Neural crest cell (in vitro differentiated cells): Measurements from ENCODE around the gene TXLNA. TPM values are rescaled to one million over a fixed set of nuclear protein-coding genes. Genes with fewer than 3 reads are reported as not detected.
"Not testable (repeated sequence)": the region's sequence is repeated elsewhere in the genome, so short reads cannot be mapped to it uniquely, and the experiment has no call there.

Experiments
- DNase-seq: peaks from one replicate; pipeline ENCODE4 v3.0.0; 2021; ENCODE audit warnings: low read depth, mixed read lengths, low spot score
- H3K27ac Mint-ChIP-seq: one replicate; pipeline ENCODE4 v1.8.0; 2021; ENCODE audit warnings: mild to moderate bottlenecking, mixed read lengths; ENCODE audit not compliant: unreplicated experiment
- H3K27me3 Mint-ChIP-seq: 2 replicates; pipeline ENCODE4 v1.8.0; 2021; ENCODE audit warnings: low read depth, mild to moderate bottlenecking, mixed read lengths
- H3K36me3 Mint-ChIP-seq: 2 replicates; pipeline ENCODE4 v1.8.0; 2021; ENCODE audit warnings: low read depth, mild to moderate bottlenecking, mixed read lengths
- H3K4me1 Mint-ChIP-seq: 2 replicates; pipeline ENCODE4 v1.8.0; 2021; ENCODE audit warnings: mixed read lengths
- H3K4me3 Mint-ChIP-seq: one replicate; pipeline ENCODE4 v1.8.0; 2021; ENCODE audit warnings: mild to moderate bottlenecking, mixed read lengths
- H3K9me3 Mint-ChIP-seq: 2 replicates; pipeline ENCODE4 v1.8.0; 2021; ENCODE audit warnings: mixed read lengths
- CTCF ChIP-seq: fragments of 200-600 bp; sonication (generic); conservative IDR thresholded peaks from 2 replicates; pipeline ENCODE4 v1.5.0; 2021; ENCODE audit warnings: antibody characterized with exemption, mild to moderate bottlenecking
- total RNA-seq: library from RNA; stranded (reverse); gene quantifications from 2 replicates; pipeline ENCODE4 v1.2.1, GENCODE V29; 2021

TXLNA gene
- total RNA-seq, 1 donor from 2014 or later, result 70.7 TPM

DNA sequence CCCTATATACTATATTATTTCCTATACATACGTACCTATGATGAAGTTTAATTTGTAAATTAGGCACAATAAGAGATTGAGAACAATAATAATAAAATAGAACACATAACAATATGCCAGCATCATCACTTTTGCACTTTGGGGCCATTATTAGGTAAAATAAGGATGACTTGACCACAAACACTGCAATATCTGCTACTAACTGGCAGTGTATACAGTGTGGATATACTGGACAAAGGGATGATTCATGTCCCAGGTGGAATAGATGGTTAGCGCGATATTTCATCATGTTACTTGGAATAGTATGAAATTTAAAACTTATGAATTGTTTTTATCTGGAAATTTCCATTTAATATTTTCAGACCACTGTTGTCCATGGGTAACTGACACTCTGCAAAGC lies 35.4 kb upstream of the TXLNA start:
- DNase-seq, result no peak
- peaks cover 14% of the 10 kb centered on the region for H3K36me3 Mint-ChIP-seq
- H3K27ac Mint-ChIP-seq, result no peak overlapping the region
- H3K27me3 Mint-ChIP-seq, result no peaks in the 10 kb centered on the region
- no peak for TF ChIP-seq CTCF
- peaks cover 19% of the 10 kb centered on the region for H3K4me1 Mint-ChIP-seq
- H3K4me3 Mint-ChIP-seq, result no peak overlapping the region
- H3K9me3 Mint-ChIP-seq, result no peaks in the 10 kb centered on the region

GRCh38 chr1:32147799-32148198 lies 31.7 kb upstream of the TXLNA start:
- Mint-ChIP-seq H3K4me1 (peaks cover 10% of the 10 kb centered on the region), H3K36me3 (peaks cover 14% of the 10 kb centered on the region)
- not testable (repeated sequence) for H3K27ac Mint-ChIP-seq, DNase-seq, H3K4me3 Mint-ChIP-seq, H3K9me3 Mint-ChIP-seq, H3K27me3 Mint-ChIP-seq

GRCh38 chr1:32150847-32151246 lies 28.6 kb upstream of the TXLNA start:
- H3K4me3 Mint-ChIP-seq, result no peak overlapping the region
- H3K27ac Mint-ChIP-seq, result no peak overlapping the region
- TF ChIP-seq CTCF, result no peak

GRCh38 chr1:32151319-32151787 lies 28.1 kb upstream of the TXLNA start:
- H3K4me1 Mint-ChIP-seq, result peaks cover 4% of the 10 kb centered on the region
- H3K9me3 Mint-ChIP-seq, result no peaks in the 10 kb centered on the region
- no peak for DNase-seq
- no peaks in the 10 kb centered on the region for H3K27me3 Mint-ChIP-seq
- H3K36me3 Mint-ChIP-seq, result peaks cover 15% of the 10 kb centered on the region
- H3K27ac Mint-ChIP-seq, result peak overlapping the region; percentile 31
- H3K4me3 Mint-ChIP-seq, result no peak overlapping the region
- no peak for TF ChIP-seq CTCF

More at GRCh38 chr1:32150847-32151246, 28.6 kb upstream of the TXLNA start:
- no peaks in the 10 kb centered on the region for H3K27me3 Mint-ChIP-seq
- peaks cover 12% of the 10 kb centered on the region for H3K36me3 Mint-ChIP-seq
- peaks cover 4% of the 10 kb centered on the region for H3K4me1 Mint-ChIP-seq
- DNase-seq, result no peak
- no peaks in the 10 kb centered on the region for H3K9me3 Mint-ChIP-seq

GRCh38 chr1:32159189-32159588 lies 20.3 kb upstream of the TXLNA start:
- no peak overlapping the region for H3K27ac Mint-ChIP-seq
- no peak overlapping the region for H3K4me3 Mint-ChIP-seq
- no peaks in the 10 kb centered on the region for H3K9me3 Mint-ChIP-seq
- H3K27me3 Mint-ChIP-seq, result no peaks in the 10 kb centered on the region
- H3K4me1 Mint-ChIP-seq, result no peaks in the 10 kb centered on the region
- DNase-seq, result no peak
- H3K36me3 Mint-ChIP-seq, result peaks cover 16% of the 10 kb centered on the region
- no peak for TF ChIP-seq CTCF

- Mint-ChIP-seq H3K4me3 (no peak overlapping the region), H3K27ac (peak overlapping the region; percentile 27), H3K4me1 (no peaks in the 10 kb centered on the region), H3K9me3 (no peaks in the 10 kb centered on the region), H3K36me3 (peaks cover 15% of the 10 kb centered on the region), H3K27me3 (no peaks in the 10 kb centered on the region)
- TF ChIP-seq CTCF, result no peak
- DNase-seq, result no peak
These were observed 16.1 kb upstream of the TXLNA start for GRCh38 chr1:32163405-32163804.

GRCh38 chr1:32165633-32166032 lies 13.8 kb upstream of the TXLNA start:
- peaks cover 18% of the 10 kb centered on the region for H3K36me3 Mint-ChIP-seq
- H3K9me3 Mint-ChIP-seq, H3K4me1 Mint-ChIP-seq, DNase-seq, H3K27me3 Mint-ChIP-seq, H3K27ac Mint-ChIP-seq, H3K4me3 Mint-ChIP-seq: not testable (repeated sequence)
